HEK293 (cell line): ENCODE measurements around the gene RACGAP1.

Source experiments
- CTCF ChIA-PET: fragments of 350-600 bp; formaldehyde crosslinking; extraction: SDS; loops from one replicate; lab custom pipeline; 2021; ENCODE audit warnings: antibody characterized with exemption; lab: Yijun Ruan, JAX
- POLR2A ChIA-PET: fragments of 300-600 bp; formaldehyde crosslinking; extraction: SDS; loops from one replicate; lab custom pipeline; 2020; ENCODE audit warnings: antibody characterized with exemption, inconsistent platforms; lab: Yijun Ruan, JAX
- H3K27ac ChIP-seq: fragments of 200-500 bp; sonication (Bioruptor generic); 2 replicates; pipeline ENCODE4 v1.5.1; 2014; ENCODE audit warnings: low read depth, low read length, control low read depth, inconsistent platforms; ENCODE audit errors: extremely low read depth
- H3K36me3 ChIP-seq, 2 experiments: fragments of 200-500 bp in 1 of 2; sonication (Bioruptor generic) in 1 of 2; 1 replicate in 1 of 2; 2 replicates in 1 of 2; pipeline ENCODE4 v1.5.1; 2014 to 2017; ENCODE audit warnings: inconsistent platforms in 2 of 2, low read length in 2 of 2; ENCODE audit not compliant: control insufficient read depth in 2 of 2, insufficient read depth in 1 of 2
- H3K4me1 ChIP-seq: fragments of 200-500 bp; sonication (Bioruptor generic); 2 replicates; pipeline ENCODE4 v1.5.1; 2014; ENCODE audit warnings: mild to moderate bottlenecking, low read length, inconsistent platforms; ENCODE audit not compliant: control insufficient read depth, insufficient read depth
- H3K4me3 ChIP-seq: 2 replicates; pipeline ENCODE4 v1.5.1; 2011; ENCODE audit warnings: low read depth, mild to moderate bottlenecking, control low read depth, low read length, moderate library complexity
- H3K9me3 ChIP-seq: fragments of 200-500 bp; sonication (Bioruptor generic); 2 replicates; pipeline ENCODE4 v1.5.1; 2014; ENCODE audit warnings: low read depth, low read length, inconsistent platforms; ENCODE audit not compliant: control insufficient read depth, insufficient read depth
- BCL6B ChIP-seq: fragments of 450-650 bp; formaldehyde crosslinking; IDR thresholded peaks from 2 replicates; pipeline ENCODE4 v1.5.1; 2017; ENCODE audit warnings: missing biosample characterization, missing genetic modification characterization
- GLIS1 ChIP-seq: fragments of 450-650 bp; formaldehyde crosslinking; IDR thresholded peaks from 2 replicates; pipeline ENCODE4 v1.5.1; 2016; ENCODE audit warnings: missing biosample characterization, missing genetic modification characterization
- ZBTB21 ChIP-seq: fragments of 450-650 bp; formaldehyde crosslinking; IDR thresholded peaks from 2 replicates; pipeline ENCODE4 v1.5.1; 2017; ENCODE audit warnings: missing biosample characterization, missing genetic modification characterization
- ZNF324 ChIP-seq: fragments of 450-650 bp; formaldehyde crosslinking; IDR thresholded peaks from 2 replicates; pipeline ENCODE4 v1.5.1; 2016; ENCODE audit warnings: missing biosample characterization, missing genetic modification characterization
- ZNF394 ChIP-seq: fragments of 450-650 bp; formaldehyde crosslinking; IDR thresholded peaks from 2 replicates; pipeline ENCODE4 v1.5.1; 2016; ENCODE audit warnings: missing biosample characterization, missing genetic modification characterization, mild to moderate bottlenecking, moderate library complexity, borderline replicate concordance
- ZNF513 ChIP-seq: fragments of 450-650 bp; IDR thresholded peaks from 2 replicates; pipeline ENCODE4 v1.5.1; 2018; ENCODE audit warnings: missing biosample characterization, missing genetic modification characterization
- ZNF544 ChIP-seq: fragments of 450-650 bp; formaldehyde crosslinking; IDR thresholded peaks from 2 replicates; pipeline ENCODE4 v1.5.0; 2017; ENCODE audit warnings: missing biosample characterization, missing genetic modification characterization
- ZNF560 ChIP-seq: fragments of 450-650 bp; formaldehyde crosslinking; IDR thresholded peaks from 2 replicates; pipeline ENCODE4 v1.5.1; 2017; ENCODE audit warnings: missing biosample characterization, missing genetic modification characterization, borderline replicate concordance
- ZNF600 ChIP-seq: fragments of 450-650 bp; formaldehyde crosslinking; IDR thresholded peaks from 2 replicates; pipeline ENCODE4 v1.5.1; 2016; ENCODE audit warnings: missing biosample characterization, missing genetic modification characterization
- ZNF629 ChIP-seq: fragments of 450-650 bp; formaldehyde crosslinking; IDR thresholded peaks from 2 replicates; pipeline ENCODE4 v1.5.1; 2017; ENCODE audit warnings: missing biosample characterization, missing genetic modification characterization
- ZNF664 ChIP-seq: fragments of 450-650 bp; formaldehyde crosslinking; IDR thresholded peaks from 2 replicates; pipeline ENCODE4 v1.5.1; 2016; ENCODE audit warnings: missing biosample characterization, missing genetic modification characterization
- ZNF843 ChIP-seq: fragments of 450-650 bp; formaldehyde crosslinking; IDR thresholded peaks from 2 replicates; pipeline ENCODE4 v1.5.1; 2016; ENCODE audit warnings: missing biosample characterization, missing genetic modification characterization
- TF ChIP-seq, protein P1 (sequence below): fragments of 450-650 bp; formaldehyde crosslinking; IDR thresholded peaks from 2 replicates; pipeline ENCODE4 v1.5.1; 2016; ENCODE audit warnings: missing biosample characterization, missing genetic modification characterization, low read depth

RACGAP1 gene

GRCh38 chr12:50017641-50018040, 7.7 kb downstream of the RACGAP1 start (continued):
- TF ChIP-seq ZNF544 (tag by site-specific recombination) (no peak), GLIS1 (tag by site-specific recombination) (no peak), ZNF560 (tag by site-specific recombination) (no peak), ZNF843 (tag by site-specific recombination) (no peak), ZNF513 (tag by site-specific recombination) (no peak), BCL6B (tag by site-specific recombination) (no peak)

- peaks cover 28 to 41% of the 10 kb centered on the region in 2 experiments for H3K36me3 ChIP-seq
- ChIA-PET POLR2A (interaction anchor here (1.9 kb wide), 1 partner anchor 8 kb away, joined by 5 read pairs; the partner anchor contains the start of gene RACGAP1), CTCF (interaction anchor here (0.6 to 5.6 kb wide), 7 partner anchors 20 to 260 kb away, joined by 3 to 23 read pairs (median 6); no protein-coding TSS in a partner anchor)
- no peak for TF ChIP-seq ZNF324
- TF ChIP-seq, protein P1, sequence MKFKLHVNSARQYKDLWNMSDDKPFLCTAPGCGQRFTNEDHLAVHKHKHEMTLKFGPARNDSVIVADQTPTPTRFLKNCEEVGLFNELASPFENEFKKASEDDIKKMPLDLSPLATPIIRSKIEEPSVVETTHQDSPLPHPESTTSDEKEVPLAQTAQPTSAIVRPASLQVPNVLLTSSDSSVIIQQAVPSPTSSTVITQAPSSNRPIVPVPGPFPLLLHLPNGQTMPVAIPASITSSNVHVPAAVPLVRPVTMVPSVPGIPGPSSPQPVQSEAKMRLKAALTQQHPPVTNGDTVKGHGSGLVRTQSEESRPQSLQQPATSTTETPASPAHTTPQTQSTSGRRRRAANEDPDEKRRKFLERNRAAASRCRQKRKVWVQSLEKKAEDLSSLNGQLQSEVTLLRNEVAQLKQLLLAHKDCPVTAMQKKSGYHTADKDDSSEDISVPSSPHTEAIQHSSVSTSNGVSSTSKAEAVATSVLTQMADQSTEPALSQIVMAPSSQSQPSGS (tag by site-specific recombination), result peak; percentile 93
- 0 out of 2 replicates have a peak, but pooled peaks have one; percentile 21 for TF ChIP-seq ZNF600
- peak; percentile 75 for TF ChIP-seq ZBTB21 (tag by site-specific recombination)
- TF ChIP-seq ZNF394, result no peak
- peak; percentile 76; the same call in 1 of the 2 replicates for TF ChIP-seq ZNF629 (tag by site-specific recombination)
- H3K9me3 ChIP-seq, result no peaks in the 10 kb centered on the region
- peak overlapping the region; percentile 13; the same call in 1 of the 2 replicates for H3K27ac ChIP-seq
- no peak overlapping the region for H3K4me3 ChIP-seq
- peaks cover 12% of the 10 kb centered on the region for H3K4me1 ChIP-seq
Measured at GRCh38 chr12:50016501-50017475, 8.5 kb downstream of the RACGAP1 start.

- peaks cover 43 to 57% of the 10 kb centered on the region in 2 experiments for H3K36me3 ChIP-seq
- no peaks in the 10 kb centered on the region for H3K9me3 ChIP-seq
- CTCF ChIA-PET, result interaction anchor here (0.7 to 5.6 kb wide), 5 partner anchors 25 to 60 kb away, joined by 3 to 23 read pairs (median 4); no protein-coding TSS in a partner anchor
- POLR2A ChIA-PET, result no interaction called here
- H3K4me3 ChIP-seq, result no peak overlapping the region
- peaks cover 12% of the 10 kb centered on the region for H3K4me1 ChIP-seq
- no peak for TF ChIP-seq ZNF664 (tag by site-specific recombination)
- TF ChIP-seq, all 188 proteins: peak for 0
- H3K27ac ChIP-seq, result peak overlapping the region; percentile 1; the same call in 1 of the 2 replicates
Measured at GRCh38 chr12:50014342-50014741, 11.0 kb downstream of the RACGAP1 start.
